Stimulated activated CD4-positive, alpha-beta T cell treated with anti-CD3 and anti-CD28 coated beads, Interleukin-15, amount 100 ng/mL, for 1 hour (primary cell): Measurements from ENCODE around the gene LAMC3.
"Not testable (repeated sequence)": the region's sequence is repeated elsewhere in the genome, so short reads cannot be mapped to it uniquely, and the experiment has no call there.

Experiments used
- DNase-seq, 2 donors: peaks; one replicate each; pipeline ENCODE4 v3.0.0-alpha.2; 2020; ENCODE audit warnings: low read depth in 1 of 2, low spot score in 1 of 2

LAMC3 gene

DNA sequence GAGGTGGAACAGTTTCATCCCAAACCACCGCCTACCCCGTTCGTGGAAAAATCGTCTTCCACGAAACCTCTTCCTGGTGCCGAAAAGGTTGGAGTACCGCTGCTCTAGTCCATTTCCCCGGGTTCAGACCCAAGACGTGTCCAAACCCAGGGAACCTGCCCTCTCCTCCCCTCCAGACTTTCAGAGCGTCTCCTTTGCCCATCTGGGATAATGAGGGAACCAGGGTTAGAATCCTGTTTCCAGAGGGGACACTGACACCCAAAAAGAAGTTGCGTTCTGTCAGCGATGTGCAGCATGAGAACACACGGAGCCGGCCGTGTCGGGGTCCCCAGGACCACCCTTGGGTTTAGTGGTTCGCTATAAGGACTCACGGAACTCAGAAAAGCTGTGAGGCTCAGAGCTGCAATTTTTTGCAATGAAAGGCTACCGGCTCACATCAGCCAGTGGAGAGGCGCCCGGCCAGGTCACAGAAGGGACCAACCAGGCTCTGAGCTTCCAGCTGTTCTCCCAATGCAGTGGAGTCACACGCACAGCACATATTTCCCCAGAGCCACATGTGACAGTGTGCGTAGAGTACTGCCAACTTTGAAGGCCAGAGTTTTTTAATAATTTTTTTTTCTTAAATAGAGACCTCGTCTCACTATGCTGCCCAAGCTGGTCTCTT is 19.4 kb downstream of the LAMC3 start:
- DNase-seq: no peak

DNA sequence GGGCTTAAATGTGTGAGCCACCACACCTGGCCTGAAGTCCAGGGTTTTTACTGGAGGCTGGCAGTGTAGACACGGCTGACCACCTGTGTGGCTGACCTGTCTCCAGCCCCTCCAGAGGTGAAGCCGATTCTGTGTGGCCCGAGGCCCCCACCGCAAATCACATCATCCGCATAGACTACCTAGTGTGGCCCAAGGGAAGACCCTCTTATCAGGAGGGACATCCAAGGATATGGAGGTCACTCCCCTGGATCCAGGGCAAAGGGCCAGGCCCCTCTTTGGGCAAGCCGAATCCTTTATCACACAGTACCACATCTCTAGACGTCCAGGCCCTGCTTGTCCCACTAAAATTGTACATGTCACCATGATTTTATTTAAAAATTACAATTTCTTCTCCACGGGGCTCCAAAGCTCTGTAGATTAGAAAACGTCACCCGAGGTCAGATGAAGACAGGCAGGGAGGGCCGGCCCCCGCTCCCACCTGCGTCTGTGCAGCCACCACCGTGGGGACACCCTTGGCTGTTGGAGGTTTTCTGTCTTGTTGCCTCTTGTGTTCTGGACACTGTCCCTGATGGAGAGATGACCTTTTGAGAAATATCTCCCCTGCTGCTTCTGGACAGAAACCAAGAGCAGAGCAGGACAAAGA is 20.1 kb downstream of the LAMC3 start:
- no peak for DNase-seq

DNA sequence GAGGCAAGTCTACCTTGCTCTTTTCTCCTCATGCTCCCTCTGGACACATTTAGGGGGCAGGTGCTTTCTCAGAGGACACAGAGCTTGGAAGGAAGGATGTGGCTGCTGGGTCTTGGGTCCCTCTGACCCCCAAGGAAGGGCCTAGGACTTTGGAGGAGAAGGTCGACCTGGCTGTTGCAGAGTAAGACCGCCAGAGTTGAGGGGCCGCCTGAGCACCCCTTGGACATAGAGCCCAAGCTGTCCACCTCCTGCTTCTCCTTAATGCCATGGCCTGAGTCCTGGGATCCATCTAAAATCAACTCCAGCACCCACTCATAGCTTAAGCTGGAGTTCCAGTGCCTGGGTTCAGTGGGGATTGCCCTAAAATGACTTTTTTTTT is 20.6 kb downstream of the LAMC3 start:
- DNase-seq: no peak

DNA sequence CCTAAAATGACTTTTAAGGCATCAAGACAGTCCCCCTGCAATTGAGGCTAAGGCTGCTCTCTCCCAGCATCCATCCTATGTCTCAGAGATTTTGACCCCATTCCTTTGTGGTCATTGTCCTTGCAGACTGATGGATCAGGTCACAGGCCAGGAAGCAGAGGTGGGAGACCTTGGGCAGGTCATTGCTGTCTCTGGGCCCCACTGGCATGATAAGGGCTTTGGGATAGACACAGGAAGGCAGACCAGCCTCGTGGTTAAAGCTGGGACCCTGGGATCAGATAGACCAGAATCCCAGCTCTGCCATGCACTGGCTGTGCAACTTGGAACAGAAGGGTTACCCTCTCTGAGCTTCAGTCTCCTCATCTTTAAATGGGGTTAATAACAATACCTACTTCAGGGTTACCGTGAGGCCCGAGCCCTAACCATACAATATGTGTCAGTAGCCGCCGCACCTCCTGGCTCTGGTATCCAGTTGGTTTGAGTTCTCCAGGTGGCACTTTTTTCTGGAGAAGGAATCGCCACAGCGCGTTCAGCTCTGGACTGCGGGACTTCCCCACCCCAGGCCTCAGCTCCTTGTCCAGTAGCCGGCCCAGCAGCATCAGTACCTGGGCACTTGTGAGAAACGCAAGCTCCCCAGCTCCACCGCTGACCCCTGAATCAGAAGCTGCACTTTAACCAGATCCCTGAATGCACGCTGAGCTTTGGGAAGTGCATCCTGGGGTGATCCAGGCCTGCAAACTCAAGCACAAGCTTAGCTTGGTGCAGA is 21.4 kb downstream of the LAMC3 start:
- DNase-seq: no peak

GRCh38 chr9:131031005-131031641 is 22.1 kb downstream of the LAMC3 start:
- DNase-seq: no peak

GRCh38 chr9:131031642-131032005 is 22.6 kb downstream of the LAMC3 start:
- no peak for DNase-seq

DNA sequence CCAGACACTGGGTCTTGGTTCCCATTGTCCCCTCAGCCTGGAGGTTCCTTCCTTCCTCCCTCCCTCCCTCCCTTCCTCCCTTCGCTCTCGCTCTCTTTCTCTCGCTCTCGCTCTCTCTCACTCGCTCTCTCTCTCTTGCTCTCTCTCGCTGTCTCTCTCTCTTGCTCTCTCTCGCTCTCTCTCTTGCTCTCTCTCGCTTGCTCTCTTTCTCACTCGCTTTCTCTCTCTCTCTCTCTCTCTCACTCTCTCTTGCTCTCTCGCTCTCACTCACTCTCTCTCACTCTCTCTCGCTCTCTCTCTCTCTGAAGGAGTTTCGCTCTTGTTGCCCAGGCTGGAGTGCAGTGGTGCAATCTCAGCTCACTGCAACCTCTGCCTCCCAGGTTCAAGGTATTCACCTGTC is 23.4 kb downstream of the LAMC3 start:
- DNase-seq: no peak

GRCh38 chr9:131033269-131034224 is 24.6 kb downstream of the LAMC3 start:
- no peak for DNase-seq

DNA sequence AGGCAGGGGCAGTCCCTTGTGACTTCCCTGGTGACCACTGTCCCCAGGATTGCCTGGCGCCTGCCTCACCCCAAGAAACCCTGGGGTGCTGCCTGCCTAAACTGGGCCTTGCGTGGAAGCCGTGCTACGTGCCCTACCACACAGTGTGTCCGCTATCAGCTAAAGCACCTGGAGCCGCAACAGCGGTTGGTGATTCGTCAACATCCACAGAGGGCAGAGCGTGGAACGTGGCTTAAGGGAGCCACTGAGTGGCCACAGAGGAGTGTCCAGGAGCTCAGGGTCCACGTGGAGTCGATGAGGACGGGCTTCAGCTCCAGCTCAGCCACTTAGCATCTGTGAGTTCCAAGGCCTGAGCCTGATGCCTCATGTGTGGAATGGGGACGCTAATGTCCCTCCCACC is 25.3 kb downstream of the LAMC3 start:
- no peak for DNase-seq

DNA sequence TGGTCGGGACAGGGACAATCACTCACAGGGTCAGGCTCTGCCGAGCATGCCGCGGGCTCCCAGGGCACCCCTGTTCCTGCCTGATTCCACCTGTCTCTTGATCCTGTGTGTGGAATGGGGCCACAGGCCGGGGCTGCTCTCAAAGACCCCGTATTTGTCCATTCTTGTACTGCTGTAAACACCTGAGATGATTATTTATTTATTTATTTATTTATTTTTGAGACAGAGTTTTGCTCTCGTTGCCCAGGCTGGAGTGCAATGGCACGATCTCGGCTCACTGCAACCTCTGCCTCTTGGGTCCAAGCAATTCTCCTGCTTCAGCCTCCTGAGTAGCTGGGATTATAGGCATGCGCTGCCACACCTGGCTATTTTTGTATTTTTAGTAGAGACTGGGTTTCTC is 25.8 kb downstream of the LAMC3 start:
- not testable (repeated sequence) for DNase-seq

- no peak for DNase-seq
These were observed 26.6 kb downstream of the LAMC3 start for GRCh38 chr9:131035548-131035947.

GRCh38 chr9:131036071-131036470 is 27.1 kb downstream of the LAMC3 start:
- no peak for DNase-seq

- DNase-seq: no peak
These were observed 27.8 kb downstream of the LAMC3 start for GRCh38 chr9:131036529-131037334.

DNA sequence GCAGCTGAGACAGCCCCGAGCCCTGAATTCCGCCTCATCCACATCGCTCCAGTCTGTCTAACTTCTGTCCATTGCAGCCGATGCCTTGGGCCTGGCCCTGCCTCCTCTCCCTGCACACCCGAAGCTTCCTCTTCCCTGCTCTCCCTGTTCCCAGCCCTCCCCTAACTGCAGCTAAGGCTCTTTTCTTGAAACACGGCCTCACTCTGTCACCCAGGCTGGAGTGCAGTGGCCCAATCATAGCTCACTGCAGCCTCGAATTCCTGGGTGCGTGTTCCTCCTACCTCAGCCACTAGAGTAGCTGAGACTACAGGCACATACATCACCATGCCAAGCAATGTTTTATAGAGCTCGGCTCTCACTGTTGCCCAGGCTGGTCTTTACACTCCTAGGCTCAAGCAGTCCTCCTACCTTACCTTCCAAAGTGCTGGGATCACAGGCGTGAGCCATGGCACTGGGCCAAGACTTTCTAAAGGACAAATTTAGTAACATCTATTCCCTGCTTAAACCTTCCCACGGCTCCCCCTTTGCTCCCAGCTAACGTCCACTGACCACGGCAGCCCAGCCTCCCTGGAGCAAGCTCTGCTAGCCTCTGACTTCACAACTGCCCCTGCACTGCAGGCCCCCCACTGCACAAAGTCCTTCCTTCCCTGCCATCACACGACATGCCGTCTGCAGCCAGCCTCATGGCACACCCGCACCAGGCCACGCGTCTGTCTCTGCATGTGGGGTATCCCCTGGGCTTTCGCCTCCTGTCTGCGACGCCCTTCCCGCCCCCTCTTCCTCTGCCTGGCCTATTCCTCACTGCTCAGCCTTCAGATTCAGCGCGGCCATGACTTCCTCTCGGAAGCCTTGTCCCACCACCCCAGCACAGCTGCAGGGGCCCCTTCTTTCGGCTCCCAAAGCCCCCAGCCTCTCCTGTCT is 28.6 kb downstream of the LAMC3 start:
- no peak for DNase-seq

- no peak for DNase-seq
These were observed 29.5 kb downstream of the LAMC3 start for GRCh38 chr9:131038256-131039128.

GRCh38 chr9:131039129-131039954 is 30.4 kb downstream of the LAMC3 start:
- DNase-seq: no peak

GRCh38 chr9:131042666-131043065 is 33.7 kb downstream of the LAMC3 start:
- DNase-seq: no peak
